Immature natural killer cell (primary cell): ENCODE measurements around the gene TTC12. TPM values are rescaled to one million over a fixed set of nuclear protein-coding genes. Genes with fewer than 3 reads are reported as not detected.

Experiments
- DNase-seq, 3 donors: peaks; one replicate each; pipeline ENCODE4 v3.0.0; 2022; ENCODE audit warnings: mixed read lengths in 1 of 3
- H3K27ac Mint-ChIP-seq, 6 donors: one replicate each; pipeline ENCODE4 v1.8.0; 2020; ENCODE audit warnings: mixed read lengths in 6 of 6, mild to moderate bottlenecking in 5 of 6, inconsistent platforms in 4 of 6, moderate library complexity in 3 of 6
- H3K27me3 Mint-ChIP-seq, 3 donors: one replicate each; pipeline ENCODE4 v1.8.0; 2020 to 2021; ENCODE audit warnings: low read depth in 3 of 3, mild to moderate bottlenecking in 3 of 3, mixed read lengths in 3 of 3, moderate library complexity in 3 of 3, inconsistent platforms in 1 of 3
- H3K36me3 Mint-ChIP-seq, 3 donors: one replicate each; pipeline ENCODE4 v1.8.0; 2020; ENCODE audit warnings: mixed read lengths in 3 of 3, inconsistent platforms in 2 of 3, mild to moderate bottlenecking in 2 of 3
- H3K4me1 Mint-ChIP-seq, 2 donors: one replicate each; pipeline ENCODE4 v1.8.0; 2020; ENCODE audit warnings: inconsistent platforms in 2 of 2, mild to moderate bottlenecking in 2 of 2, mixed read lengths in 2 of 2, moderate library complexity in 1 of 2
- H3K4me3 Mint-ChIP-seq, 5 donors: one replicate each; pipeline ENCODE4 v1.8.0; 2020; ENCODE audit warnings: mild to moderate bottlenecking in 5 of 5, mixed read lengths in 5 of 5, inconsistent platforms in 3 of 5, moderate library complexity in 3 of 5
- H3K9me3 Mint-ChIP-seq, 6 donors: one replicate each; pipeline ENCODE4 v1.8.0; 2020; ENCODE audit warnings: mild to moderate bottlenecking in 6 of 6, mixed read lengths in 6 of 6, inconsistent platforms in 4 of 6, moderate library complexity in 3 of 6
- polyA plus RNA-seq, 3 donors: library from polyadenylated mRNA; unstranded; fragments of 300-500 nt; fragmentation: Illumina TruSeq; gene quantifications; one replicate each; pipeline ENCODE4 v1.2.3, GENCODE V29; 2021

TTC12 gene
- polyA plus RNA-seq, 3 donors from 2014 or later = 2.6 to 7.7 (median 5.5) TPM

DNA sequence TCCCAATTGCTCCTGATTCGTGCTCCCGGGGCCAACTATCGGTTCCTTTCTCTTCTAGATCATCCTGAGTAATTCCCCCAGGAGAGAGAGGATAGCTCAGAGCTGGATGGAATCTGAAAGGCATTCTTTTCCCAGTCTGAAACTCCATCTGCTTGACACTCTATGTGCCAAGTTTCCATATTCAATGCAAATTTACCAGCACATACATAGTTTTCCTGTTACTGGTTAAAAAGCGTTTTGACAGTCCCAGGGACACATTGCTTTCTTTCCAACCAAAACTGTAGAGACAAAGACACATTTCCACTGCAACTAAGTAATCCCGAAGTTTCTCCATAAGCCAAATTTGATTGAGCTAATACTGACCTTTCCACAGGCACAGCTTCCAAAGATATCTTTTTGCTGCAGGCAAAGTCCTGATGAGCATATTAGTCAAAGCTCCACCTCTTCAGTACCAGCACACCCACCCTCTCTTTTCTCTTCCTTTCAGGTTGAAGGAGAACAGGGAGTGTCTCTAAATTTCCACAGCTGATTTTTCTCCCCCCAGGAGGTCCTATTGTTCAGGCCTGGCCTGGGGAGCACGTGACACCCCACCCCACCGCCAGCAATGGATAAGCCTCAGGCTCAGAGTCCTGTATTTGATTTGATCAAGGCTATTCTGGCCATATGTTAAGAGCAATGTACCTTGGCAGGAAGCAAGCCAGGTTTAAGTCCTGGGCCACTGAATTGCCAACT, 63.5 kb downstream of the TTC12 start:
- peaks cover 2 to 11% (median 3%) of the 10 kb centered on the region in 3 donors for H3K27me3 Mint-ChIP-seq
- no peaks in the 10 kb centered on the region for H3K4me1 Mint-ChIP-seq
- no peak for DNase-seq
- no peak overlapping the region for H3K27ac Mint-ChIP-seq
- H3K9me3 Mint-ChIP-seq = peaks cover 0 to 2% (median 0%) of the 10 kb centered on the region in 6 donors
- H3K4me3 Mint-ChIP-seq = no peak overlapping the region
- H3K36me3 Mint-ChIP-seq = peaks cover 4 to 7% (median 4%) of the 10 kb centered on the region in 3 donors

DNA sequence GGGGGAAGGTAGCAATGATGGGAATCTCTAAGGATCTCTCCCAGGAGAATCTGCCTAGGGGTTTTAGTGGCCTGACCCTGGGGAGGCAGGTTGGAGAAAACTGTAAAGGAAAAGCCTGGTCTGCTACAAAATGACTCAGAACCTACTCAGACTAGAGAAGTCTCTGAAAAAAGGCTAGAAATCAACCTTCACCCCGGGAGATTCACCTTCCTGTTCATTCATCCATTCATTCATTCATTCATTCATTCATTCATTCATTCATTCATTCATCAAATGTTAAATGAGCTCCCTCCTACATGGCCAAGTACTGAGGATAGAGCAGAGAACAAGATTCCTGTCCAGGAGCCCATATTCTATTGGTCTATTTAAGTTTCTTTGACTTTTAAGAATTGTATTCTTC, 64.3 kb downstream of the TTC12 start:
- H3K27ac Mint-ChIP-seq = no peak overlapping the region
- H3K4me1 Mint-ChIP-seq = no peaks in the 10 kb centered on the region
- H3K4me3 Mint-ChIP-seq = no peak overlapping the region
- H3K27me3 Mint-ChIP-seq = peaks cover 1 to 11% (median 2%) of the 10 kb centered on the region in 3 donors
- peaks cover 0 to 5% (median 3%) of the 10 kb centered on the region in 3 donors for H3K36me3 Mint-ChIP-seq
- H3K9me3 Mint-ChIP-seq = peaks cover 0 to 2% (median 0%) of the 10 kb centered on the region in 6 donors
- DNase-seq = no peak

DNA sequence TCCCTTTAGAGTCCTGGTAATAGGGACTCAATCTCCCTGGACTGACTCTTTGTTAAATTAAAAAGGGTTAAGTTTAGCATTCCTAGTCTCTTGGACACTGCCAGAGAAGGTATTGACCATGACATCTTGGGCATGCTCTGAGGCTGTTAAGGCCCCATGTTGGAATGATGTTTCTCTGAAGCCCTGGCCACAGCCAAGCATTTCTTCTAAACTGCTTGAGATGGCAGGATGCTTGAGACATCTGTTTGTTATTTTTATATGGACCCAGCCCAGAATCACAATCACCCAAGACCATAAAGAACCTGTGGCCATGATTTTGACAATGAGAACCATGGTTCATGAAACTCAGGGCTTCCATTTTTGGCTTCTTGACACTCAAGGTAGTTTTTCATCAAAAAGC, 67.7 kb downstream of the TTC12 start:
- DNase-seq = no peak
- H3K27me3 Mint-ChIP-seq = peaks cover 6 to 11% (median 8%) of the 10 kb centered on the region in 3 donors
- no peaks in the 10 kb centered on the region for H3K4me1 Mint-ChIP-seq
- no peak overlapping the region for H3K27ac Mint-ChIP-seq
- H3K4me3 Mint-ChIP-seq = no peak overlapping the region
- peaks cover 0 to 2% (median 0%) of the 10 kb centered on the region in 6 donors for H3K9me3 Mint-ChIP-seq
- peaks cover 0 to 5% (median 0%) of the 10 kb centered on the region in 3 donors for H3K36me3 Mint-ChIP-seq

DNA sequence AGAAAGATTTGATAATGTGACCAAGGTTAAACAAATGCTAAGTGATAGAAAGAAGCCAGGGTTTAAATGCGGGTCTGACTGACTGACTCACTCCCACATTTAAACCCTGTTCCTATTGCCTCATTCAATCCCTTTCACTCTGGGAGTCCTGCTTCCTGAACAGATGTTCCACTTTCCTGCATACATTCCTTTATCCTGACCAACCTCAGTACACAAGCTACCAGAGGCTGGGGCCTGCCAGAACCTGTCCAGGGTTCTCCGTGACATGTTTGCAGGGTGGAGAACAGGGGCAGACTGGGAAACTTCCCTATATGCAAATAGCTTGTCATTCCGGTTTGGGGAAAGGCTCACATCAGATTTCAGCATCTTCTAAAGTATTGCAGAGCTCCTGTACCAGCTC, 70.2 kb downstream of the TTC12 start:
- Mint-ChIP-seq H3K9me3 (peaks cover 0 to 2% (median 0%) of the 10 kb centered on the region in 6 donors), H3K4me1 (no peaks in the 10 kb centered on the region), H3K27me3 (peaks cover 5 to 8% (median 6%) of the 10 kb centered on the region in 3 donors), H3K36me3 (peaks cover 0 to 5% (median 0%) of the 10 kb centered on the region in 3 donors), H3K27ac (no peak overlapping the region), H3K4me3 (no peak overlapping the region)
- no peak for DNase-seq

DNA sequence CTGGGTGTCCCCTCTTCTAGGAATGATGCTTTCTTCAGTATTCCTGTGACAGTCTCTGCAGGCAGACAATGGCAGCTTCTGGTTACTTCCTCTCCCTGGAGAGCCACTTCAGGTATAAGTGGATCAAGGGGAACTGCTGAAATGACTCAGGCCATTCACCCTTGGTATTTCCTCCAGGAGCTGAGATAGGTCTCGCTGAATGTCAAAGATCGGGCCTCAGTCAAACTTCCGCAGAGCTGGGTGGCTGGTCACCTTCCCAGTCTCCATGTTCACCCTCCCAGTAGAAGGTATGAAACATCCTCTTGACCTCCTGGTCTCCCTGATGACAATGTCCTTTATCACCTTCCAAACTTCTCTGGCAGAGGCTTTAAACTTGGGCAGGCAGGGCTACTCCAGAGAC, 71.4 kb downstream of the TTC12 start:
- no peak for DNase-seq
- Mint-ChIP-seq H3K9me3 (peaks cover 0 to under 1% (median 0%) of the 10 kb centered on the region in 6 donors), H3K27ac (no peak overlapping the region), H3K4me3 (no peak overlapping the region), H3K4me1 (no peaks in the 10 kb centered on the region), H3K36me3 (no peaks in the 10 kb centered on the region), H3K27me3 (peaks cover 4 to 8% (median 5%) of the 10 kb centered on the region in 3 donors)

DNA sequence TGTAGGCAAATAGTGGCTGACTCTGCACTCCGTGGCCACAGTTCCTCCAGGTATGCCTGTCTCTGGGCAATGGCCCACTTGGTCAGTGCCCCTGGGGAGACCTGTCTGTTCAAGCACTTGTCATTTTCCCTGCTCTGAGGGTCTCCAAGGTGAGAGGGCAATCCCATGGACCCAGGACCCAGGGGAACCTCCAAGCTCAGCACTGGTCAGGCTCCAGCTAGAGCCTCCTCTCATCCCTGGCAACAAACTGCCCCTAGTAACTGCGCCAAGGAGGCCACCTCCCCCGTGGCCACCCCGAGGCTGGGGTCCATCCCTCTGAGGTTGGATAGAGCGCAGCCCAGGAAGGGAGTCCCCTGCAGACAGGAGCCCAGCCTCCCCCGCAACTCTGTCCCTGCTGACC, 72.5 kb downstream of the TTC12 start:
- H3K36me3 Mint-ChIP-seq = no peaks in the 10 kb centered on the region
- no peaks in the 10 kb centered on the region for H3K4me1 Mint-ChIP-seq
- DNase-seq = no peak
- H3K27ac Mint-ChIP-seq = no peak overlapping the region
- peaks cover 4 to 6% (median 5%) of the 10 kb centered on the region in 3 donors for H3K27me3 Mint-ChIP-seq
- no peaks in the 10 kb centered on the region for H3K9me3 Mint-ChIP-seq
- H3K4me3 Mint-ChIP-seq = no peak overlapping the region

DNA sequence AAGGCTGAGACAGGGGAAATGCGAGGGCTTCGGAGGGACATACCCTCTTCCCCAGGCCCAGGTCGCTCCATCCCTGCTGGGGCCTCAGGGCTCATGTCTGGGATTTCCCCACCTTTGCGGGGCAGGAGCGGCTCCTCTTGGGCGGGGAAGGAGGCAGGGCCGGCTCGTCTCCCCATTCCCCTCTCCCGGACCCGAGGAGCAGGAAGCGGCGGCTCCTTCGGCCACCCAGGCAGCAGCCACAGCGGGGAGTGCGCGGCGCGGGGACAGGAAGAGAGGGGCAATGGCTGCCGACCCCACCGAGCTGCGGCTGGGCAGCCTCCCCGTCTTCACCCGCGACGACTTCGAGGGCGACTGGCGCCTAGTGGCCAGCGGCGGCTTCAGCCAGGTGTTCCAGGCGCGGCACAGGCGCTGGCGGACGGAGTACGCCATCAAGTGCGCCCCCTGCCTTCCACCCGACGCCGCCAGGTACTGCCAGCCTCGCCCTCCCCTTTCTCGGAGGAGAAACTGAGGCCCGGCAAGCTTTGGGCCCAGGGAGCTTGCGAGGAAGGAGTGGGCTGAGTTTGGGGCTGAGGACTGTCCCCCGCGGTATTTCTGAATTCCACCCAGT, 73.3 kb downstream of the TTC12 start, which contains the start of gene ANKK1:
ANKK1 (plus strand) TSS at position 175 of the 607 bp plus-strand sequence; CDS start at position 281, 106 bp downstream.
- Mint-ChIP-seq H3K36me3 (no peaks in the 10 kb centered on the region), H3K27ac (no peak within 1 kb of the TSS), H3K9me3 (no peaks in the 10 kb centered on the region), H3K27me3 (peaks cover 4 to 8% (median 5%) of the 10 kb centered on the region in 3 donors), H3K4me3 (no peak within 1 kb of the TSS), H3K4me1 (no peaks in the 10 kb centered on the region)
- no peak for DNase-seq

DNA sequence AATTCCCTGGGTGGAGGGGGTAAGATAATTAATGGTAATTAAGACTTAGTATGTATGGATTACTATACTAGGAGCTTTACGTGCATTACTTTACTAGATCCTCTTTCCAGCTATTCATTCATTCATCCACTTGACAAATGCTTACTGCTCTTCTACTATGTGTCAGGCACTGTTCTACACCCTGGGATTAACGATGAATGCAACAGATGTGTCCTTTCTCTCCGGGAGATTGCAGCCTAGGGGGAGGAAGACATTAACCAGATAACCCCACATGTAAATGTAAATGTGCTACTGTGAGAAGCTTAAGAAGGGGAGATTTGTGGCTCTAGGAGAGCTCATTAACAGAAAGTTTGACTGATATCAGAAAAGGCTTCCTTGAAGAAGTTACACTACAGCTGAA, 74.9 kb downstream of the TTC12 start:
- H3K27me3 Mint-ChIP-seq = peaks cover 4 to 9% (median 5%) of the 10 kb centered on the region in 3 donors
- no peaks in the 10 kb centered on the region for H3K4me1 Mint-ChIP-seq
- no peak for DNase-seq
- no peaks in the 10 kb centered on the region for H3K36me3 Mint-ChIP-seq
- no peak overlapping the region for H3K4me3 Mint-ChIP-seq
- H3K9me3 Mint-ChIP-seq = no peaks in the 10 kb centered on the region
- no peak overlapping the region for H3K27ac Mint-ChIP-seq

DNA sequence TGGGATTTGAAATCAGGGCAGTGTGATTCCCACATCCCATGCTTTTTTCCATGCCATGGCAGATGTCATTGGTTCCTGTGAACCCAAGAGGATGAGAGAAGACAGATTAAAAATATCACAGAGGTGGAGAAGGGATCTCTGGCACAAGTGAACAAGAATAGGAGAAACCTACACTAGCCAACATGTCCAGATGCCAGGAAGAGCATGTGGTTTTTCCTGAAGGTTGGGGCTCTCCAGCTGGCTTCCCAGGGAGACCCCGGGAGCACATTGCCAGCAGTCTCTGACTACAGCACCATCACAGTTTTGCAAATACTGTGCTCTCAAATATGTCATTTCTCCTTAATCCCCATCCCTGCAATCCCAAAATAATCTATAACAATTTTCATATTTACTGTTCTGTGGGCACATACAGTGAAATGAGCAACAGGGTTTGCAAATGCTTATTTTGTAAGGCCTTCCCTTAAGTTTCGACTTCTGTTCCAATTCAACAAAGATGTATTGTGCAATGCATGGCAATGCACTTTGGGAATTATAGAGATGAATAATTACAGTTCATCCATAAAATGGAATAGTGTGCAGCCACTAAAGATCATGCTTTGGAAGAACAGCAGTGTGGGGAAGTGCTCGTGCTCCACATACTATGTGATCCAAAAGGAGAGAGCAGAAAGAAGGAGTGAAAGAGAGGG, 78.0 kb downstream of the TTC12 start:
- Mint-ChIP-seq H3K27ac (no peak overlapping the region), H3K9me3 (no peaks in the 10 kb centered on the region), H3K36me3 (no peaks in the 10 kb centered on the region), H3K4me1 (no peaks in the 10 kb centered on the region), H3K27me3 (peaks cover 0 to 3% (median under 1%) of the 10 kb centered on the region in 3 donors), H3K4me3 (no peak overlapping the region)
- DNase-seq = no peak

DNA sequence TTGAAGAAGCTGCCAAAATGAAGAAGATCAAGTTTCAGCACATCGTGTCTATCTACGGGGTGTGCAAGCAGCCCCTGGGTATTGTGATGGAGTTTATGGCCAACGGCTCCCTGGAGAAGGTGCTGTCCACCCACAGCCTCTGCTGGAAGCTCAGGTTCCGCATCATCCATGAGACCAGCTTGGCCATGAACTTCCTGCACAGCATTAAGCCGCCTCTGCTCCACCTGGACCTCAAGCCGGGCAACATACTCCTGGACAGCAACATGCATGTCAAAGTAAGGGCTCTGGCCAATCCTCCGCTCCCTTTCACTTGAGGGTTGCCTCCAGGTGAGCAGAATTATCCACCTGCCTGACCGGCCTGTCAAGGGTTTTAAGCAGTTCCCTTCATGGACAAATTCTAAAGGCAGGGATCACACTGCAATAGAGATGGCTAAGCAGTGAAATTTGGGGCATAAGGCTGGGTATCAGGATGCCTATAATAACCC, 79.2 kb downstream of the TTC12 start:
- DNase-seq = no peak
- no peaks in the 10 kb centered on the region for H3K4me1 Mint-ChIP-seq
- H3K27ac Mint-ChIP-seq = no peak overlapping the region
- no peak overlapping the region for H3K4me3 Mint-ChIP-seq
- no peaks in the 10 kb centered on the region for H3K36me3 Mint-ChIP-seq
- peaks cover 0 to 3% (median 0%) of the 10 kb centered on the region in 3 donors for H3K27me3 Mint-ChIP-seq
- no peaks in the 10 kb centered on the region for H3K9me3 Mint-ChIP-seq

DNA sequence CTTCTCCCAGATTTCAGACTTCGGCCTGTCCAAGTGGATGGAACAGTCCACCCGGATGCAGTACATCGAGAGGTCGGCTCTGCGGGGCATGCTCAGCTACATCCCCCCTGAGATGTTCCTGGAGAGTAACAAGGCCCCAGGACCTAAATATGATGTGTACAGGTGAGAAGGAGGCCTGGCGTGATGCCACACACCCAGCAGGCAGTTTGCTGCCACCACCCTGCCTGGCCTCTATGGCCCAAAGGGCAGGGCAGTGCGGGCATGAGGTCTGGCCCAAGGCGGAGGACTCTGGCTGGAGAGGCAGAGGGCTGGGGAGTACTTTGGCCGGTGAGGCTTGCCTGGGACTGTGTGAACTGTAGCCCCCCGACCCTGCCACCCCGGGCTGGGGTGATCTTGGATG, 80.5 kb downstream of the TTC12 start:
- no peaks in the 10 kb centered on the region for H3K36me3 Mint-ChIP-seq

DNA sequence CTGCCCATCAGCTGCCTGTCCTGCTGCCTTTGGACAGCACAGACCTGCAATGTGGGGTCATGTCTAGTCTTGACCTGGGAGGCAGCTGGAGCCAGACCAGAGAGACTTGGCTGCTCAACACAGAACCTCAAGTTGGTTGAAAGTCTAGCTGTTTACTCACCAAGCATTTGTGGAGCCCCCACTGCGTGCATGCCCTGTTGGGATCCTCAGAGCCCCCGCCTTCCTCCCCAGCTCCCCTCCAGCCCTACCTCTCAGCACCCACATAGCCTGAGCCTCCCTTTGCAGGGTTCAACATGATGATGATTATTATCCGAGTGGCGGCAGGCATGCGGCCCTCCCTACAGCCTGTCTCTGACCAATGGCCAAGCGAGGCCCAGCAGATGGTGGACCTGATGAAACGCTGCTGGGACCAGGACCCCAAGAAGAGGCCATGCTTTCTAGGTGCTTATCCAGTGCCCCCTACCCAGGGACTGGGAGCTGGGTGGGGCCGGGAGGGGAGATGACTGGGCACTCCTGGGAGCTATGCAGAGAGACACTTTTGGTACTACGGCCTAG, 81.5 kb downstream of the TTC12 start:
- no peak for DNase-seq
- no peaks in the 10 kb centered on the region for H3K4me1 Mint-ChIP-seq
- H3K36me3 Mint-ChIP-seq = no peaks in the 10 kb centered on the region
- no peaks in the 10 kb centered on the region for H3K9me3 Mint-ChIP-seq
- no peak overlapping the region for H3K27ac Mint-ChIP-seq
- H3K27me3 Mint-ChIP-seq = peaks cover 0 to 3% (median 0%) of the 10 kb centered on the region in 3 donors
- H3K4me3 Mint-ChIP-seq = no peak overlapping the region

More for the DNA sequence above, 80.5 kb downstream of the TTC12 start:
- no peak overlapping the region for H3K4me3 Mint-ChIP-seq
- DNase-seq = no peak
- no peaks in the 10 kb centered on the region for H3K9me3 Mint-ChIP-seq
- H3K27ac Mint-ChIP-seq = no peak overlapping the region
- peaks cover 0 to 3% (median 0%) of the 10 kb centered on the region in 3 donors for H3K27me3 Mint-ChIP-seq
- no peaks in the 10 kb centered on the region for H3K4me1 Mint-ChIP-seq

DNA sequence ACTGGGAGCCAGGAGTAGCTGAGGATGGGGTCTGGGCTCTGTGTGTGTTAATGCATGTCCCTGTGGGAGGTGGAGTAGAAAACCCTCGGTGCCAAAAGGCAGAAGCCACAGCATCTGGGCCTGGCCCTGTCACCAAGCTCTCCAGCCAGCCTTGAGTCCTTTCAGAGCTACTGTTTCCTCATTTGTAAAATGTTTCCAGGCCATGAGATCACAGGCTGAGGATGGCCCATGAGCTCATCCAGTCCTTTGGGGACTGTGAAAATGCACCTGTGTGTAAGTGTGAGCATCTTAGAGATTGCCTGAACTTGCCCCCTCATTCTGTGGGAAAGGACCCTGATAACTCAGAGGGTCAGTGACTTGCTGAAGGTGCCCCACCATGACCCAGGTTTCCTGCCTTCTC, 82.3 kb downstream of the TTC12 start:
- Mint-ChIP-seq H3K9me3 (no peaks in the 10 kb centered on the region), H3K27me3 (peaks cover 0 to 3% (median 0%) of the 10 kb centered on the region in 3 donors), H3K4me3 (no peak overlapping the region), H3K27ac (no peak overlapping the region), H3K4me1 (no peaks in the 10 kb centered on the region), H3K36me3 (no peaks in the 10 kb centered on the region)
- no peak for DNase-seq
